Endothelial cell of umbilical vein (primary cell): ENCODE data around the gene TNFRSF21.

Experiments
- POLR2AphosphoS5 ChIP-seq: IDR thresholded peaks from 2 replicates; pipeline ENCODE4 v1.6.1; 2012; ENCODE audit warnings: low read depth, mild to moderate bottlenecking, control low read depth, low read length, moderate library complexity; ENCODE audit not compliant: insufficient read depth
- TF ChIP-seq, protein P1 (sequence below), 2 donors: IDR thresholded peaks; 1 replicate in 1 of 2; 2 replicates in 1 of 2; pipeline ENCODE4 v1.5.1; 2011; ENCODE audit warnings: low read length in 2 of 2, mild to moderate bottlenecking in 2 of 2, moderate library complexity in 2 of 2, control low read depth in 1 of 2, inconsistent platforms in 1 of 2, low read depth in 1 of 2; ENCODE audit not compliant: insufficient read depth in 1 of 2; ENCODE audit errors: extremely low read depth in 1 of 2

DNA sequence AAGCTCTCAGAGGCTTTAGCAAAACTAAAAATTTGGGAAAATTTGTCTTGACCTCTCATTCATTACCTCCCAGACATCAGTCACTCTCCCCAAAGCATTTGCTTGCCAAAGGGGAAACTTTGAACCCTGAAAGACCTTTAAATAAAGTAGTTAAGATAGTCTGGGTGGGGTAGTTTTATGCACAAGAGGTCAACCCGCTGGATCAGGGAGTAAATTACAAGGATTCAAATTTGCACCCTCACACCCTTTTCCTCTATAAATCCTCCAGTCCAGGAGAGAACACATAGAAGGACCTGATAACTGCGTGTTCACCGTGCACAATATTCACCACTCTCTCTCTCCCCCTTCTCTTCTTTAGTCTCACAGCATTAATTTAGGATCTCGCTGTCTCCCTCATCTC, 36.1 kb upstream of the TNFRSF21 start:
- TF ChIP-seq, protein P1, sequence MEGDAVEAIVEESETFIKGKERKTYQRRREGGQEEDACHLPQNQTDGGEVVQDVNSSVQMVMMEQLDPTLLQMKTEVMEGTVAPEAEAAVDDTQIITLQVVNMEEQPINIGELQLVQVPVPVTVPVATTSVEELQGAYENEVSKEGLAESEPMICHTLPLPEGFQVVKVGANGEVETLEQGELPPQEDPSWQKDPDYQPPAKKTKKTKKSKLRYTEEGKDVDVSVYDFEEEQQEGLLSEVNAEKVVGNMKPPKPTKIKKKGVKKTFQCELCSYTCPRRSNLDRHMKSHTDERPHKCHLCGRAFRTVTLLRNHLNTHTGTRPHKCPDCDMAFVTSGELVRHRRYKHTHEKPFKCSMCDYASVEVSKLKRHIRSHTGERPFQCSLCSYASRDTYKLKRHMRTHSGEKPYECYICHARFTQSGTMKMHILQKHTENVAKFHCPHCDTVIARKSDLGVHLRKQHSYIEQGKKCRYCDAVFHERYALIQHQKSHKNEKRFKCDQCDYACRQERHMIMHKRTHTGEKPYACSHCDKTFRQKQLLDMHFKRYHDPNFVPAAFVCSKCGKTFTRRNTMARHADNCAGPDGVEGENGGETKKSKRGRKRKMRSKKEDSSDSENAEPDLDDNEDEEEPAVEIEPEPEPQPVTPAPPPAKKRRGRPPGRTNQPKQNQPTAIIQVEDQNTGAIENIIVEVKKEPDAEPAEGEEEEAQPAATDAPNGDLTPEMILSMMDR (IDR thresholded peaks at IDR 0.05; ENCODE audit: extremely low read depth in 1 of 2, insufficient read depth in 1 of 2, low read depth in 1 of 2, low read length in 2 of 2): no peak
- TF ChIP-seq POLR2AphosphoS5: no peak
